GM12874 (cell line): ENCODE data around the gene APPL2.

Experiments used
- CTCF ChIP-seq: IDR thresholded peaks from 2 replicates; pipeline ENCODE4 v1.5.1; 2011; ENCODE audit warnings: low read depth, mild to moderate bottlenecking, control low read depth, low read length, moderate library complexity; ENCODE audit not compliant: insufficient read depth

APPL2 gene

GRCh38 chr12:105190530-105190929, 45.4 kb downstream of the APPL2 start:
- TF ChIP-seq CTCF, result no peak

- no peak for TF ChIP-seq CTCF
Observed at GRCh38 chr12:105189293-105189692, 46.7 kb downstream of the APPL2 start.

GRCh38 chr12:105177208-105177607, 58.8 kb downstream of the APPL2 start:
- TF ChIP-seq CTCF, result no peak

GRCh38 chr12:105175397-105175990, 60.5 kb downstream of the APPL2 start:
- no peak for TF ChIP-seq CTCF

GRCh38 chr12:105171691-105172436, 64.1 kb downstream of the APPL2 start:
- TF ChIP-seq CTCF, result no peak

GRCh38 chr12:105170139-105170538, 65.8 kb downstream of the APPL2 start:
- no peak for TF ChIP-seq CTCF

GRCh38 chr12:105168006-105168405, 68.0 kb downstream of the APPL2 start:
- no peak for TF ChIP-seq CTCF
